Measurements from ENCODE around the gene TRMT2A.
A peak's percentile ranks its signal among the peaks of the same experiment; 100 is the strongest.
"Not testable (repeated sequence)": the region's sequence is repeated elsewhere in the genome, so short reads cannot be mapped to it uniquely, and the experiment has no call there.

TRMT2A gene

GRCh38 chr22:20084547-20085413, 32.2 kb downstream of the TRMT2A start:
- DNase-seq (ENCODE audit: low read depth): no peak

- DNase-seq (ENCODE audit: low read depth): no peak
These were observed 33.0 kb downstream of the TRMT2A start for GRCh38 chr22:20083891-20084546.

- DNase-seq (ENCODE audit: low read depth): no peak
These were observed 33.7 kb downstream of the TRMT2A start for GRCh38 chr22:20083157-20083890.

DNA sequence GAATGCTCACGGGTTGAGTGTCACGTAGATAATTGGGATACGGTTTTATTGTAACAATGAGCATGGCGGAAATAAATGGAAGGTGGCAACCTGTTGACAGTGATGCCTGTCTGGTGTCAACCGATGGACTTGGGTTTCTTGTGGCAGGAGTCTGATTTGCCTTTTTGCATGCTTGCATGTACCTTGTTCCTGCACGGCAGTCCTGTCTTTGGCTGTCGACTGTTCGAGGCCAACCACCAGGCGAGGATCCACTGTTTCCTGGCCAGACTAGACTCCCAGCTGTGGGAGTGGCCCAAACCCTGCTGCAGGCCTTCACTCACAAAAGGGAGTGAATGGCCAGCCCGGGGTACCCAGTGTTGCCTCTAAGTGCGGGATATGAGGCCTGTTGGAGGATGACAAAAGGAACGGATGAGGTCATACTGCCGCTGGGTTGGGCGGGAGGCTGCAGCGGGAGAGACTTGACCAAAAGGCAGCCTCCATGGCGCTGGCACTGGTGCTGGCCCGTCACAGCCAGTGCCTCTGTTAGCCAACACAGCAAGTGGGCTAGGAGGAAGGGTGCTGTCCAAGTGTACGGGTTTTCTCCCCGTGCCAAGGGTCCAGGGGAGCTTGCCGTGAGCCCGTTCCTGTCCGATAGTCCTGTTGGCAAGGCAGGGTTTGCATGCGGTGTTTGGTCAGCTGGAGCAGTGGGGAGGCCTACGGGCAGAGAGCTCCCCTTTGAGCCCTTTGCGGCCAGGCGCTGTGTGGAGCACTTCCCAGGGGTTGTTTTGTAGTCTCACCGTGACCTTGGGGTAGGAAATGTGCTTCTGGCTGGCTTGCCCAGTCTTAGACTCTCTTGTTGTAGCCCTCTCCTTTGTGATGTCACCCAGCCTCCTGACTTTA, 36.0 kb downstream of the TRMT2A start:
- DNase-seq (ENCODE audit: low read depth): no peak

DNA sequence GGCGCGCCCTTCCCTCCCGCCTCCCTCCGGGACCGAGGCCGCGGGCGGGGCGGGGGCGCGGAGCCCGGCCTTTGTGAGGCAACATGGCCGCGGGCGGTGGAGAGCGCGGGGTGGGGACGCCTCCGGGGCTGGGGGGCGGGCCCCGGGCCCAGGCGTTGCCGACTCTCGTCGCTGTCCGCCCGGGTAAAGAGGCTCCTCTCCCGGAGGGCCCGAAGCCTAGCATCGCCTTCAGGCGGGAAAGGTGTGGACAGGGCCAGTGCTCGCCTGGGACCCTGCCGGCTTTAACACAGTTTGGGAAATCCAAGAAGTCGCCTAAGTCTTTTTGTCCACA, 36.6 kb downstream of the TRMT2A start:
- DNase-seq (ENCODE audit: low read depth): no peak

GRCh38 chr22:20079745-20080444, 37.1 kb downstream of the TRMT2A start, which contains the start of gene DGCR8:
Gene DGCR8, plus strand, starts transcription at chr22:20080241. Its CDS starts 5,723 bp downstream, at chr22:20085964.
- peak; percentile 89 for DNase-seq (ENCODE audit: low read depth)

- DNase-seq (ENCODE audit: low read depth): no peak
These were observed 40.3 kb downstream of the TRMT2A start for GRCh38 chr22:20076627-20077172.

GRCh38 chr22:20071524-20071972, 45.5 kb downstream of the TRMT2A start:
- DNase-seq (ENCODE audit: low read depth): no peak

GRCh38 chr22:20069331-20070042, 47.5 kb downstream of the TRMT2A start:
- DNase-seq (ENCODE audit: low read depth): no peak

- DNase-seq (ENCODE audit: low read depth): no peak
These were observed 48.4 kb downstream of the TRMT2A start for GRCh38 chr22:20068640-20069039.

DNA sequence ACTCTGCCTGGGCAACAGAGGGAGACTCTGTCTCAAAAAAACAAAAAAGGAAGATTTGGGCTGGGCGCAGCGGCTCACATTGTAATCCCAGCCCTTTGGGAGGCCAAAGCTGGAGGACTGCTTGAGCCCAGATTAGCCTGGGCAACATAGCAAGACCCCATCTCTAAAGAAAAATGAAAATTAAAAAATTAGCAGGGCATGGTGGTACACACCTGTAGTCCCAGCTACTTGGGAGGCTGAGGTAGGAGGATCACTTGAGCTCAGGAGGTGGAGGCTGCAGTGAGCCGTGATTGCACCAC, 49.7 kb downstream of the TRMT2A start:
- not testable (repeated sequence) for DNase-seq (ENCODE audit: low read depth)

- no peak for DNase-seq (ENCODE audit: low read depth)
These were observed 50.2 kb downstream of the TRMT2A start for GRCh38 chr22:20066617-20067383.

DNA sequence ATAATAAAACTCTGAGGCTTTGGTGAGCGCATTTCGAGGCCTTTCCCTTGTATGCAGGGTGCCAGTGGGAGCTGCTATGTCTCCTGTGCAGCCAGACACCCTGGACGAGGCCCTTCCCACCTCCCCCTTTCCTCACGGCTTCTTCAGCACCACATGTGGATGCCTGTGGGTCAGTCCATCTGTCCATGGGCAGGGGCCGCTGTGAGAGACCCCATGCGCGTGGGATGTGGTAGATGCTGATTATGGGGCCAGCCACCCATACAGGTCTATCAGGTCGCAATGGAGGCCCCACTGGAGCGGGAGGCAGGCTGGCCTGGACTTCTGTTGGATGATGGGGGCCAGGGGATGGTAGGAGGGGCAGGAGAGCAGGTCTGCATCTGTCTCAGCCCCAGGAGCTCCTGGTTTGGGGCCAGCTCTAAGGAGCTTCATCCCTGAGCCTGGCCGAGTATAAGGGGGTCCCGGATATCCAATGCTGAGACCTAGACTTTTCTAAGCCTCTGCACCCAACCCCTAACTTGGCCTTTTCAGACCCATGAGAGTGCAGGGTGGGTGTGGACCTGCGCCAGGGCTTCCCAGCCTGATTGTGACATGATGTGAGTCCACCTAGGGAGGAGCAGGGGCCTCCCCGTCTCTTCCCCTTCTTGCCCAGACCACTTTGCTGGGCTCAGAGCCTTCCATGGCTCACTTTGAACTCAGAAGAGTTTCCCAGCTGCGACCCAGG, 51.0 kb downstream of the TRMT2A start:
- DNase-seq (ENCODE audit: low read depth): no peak

- DNase-seq (ENCODE audit: low read depth): no peak
These were observed 52.3 kb downstream of the TRMT2A start for GRCh38 chr22:20064545-20065262.

GRCh38 chr22:20064140-20064480, 52.9 kb downstream of the TRMT2A start:
- no peak for DNase-seq (ENCODE audit: low read depth)

GRCh38 chr22:20063271-20064139, 53.5 kb downstream of the TRMT2A start:
- no peak for DNase-seq (ENCODE audit: low read depth)

GRCh38 chr22:20062766-20063083, 54.3 kb downstream of the TRMT2A start:
- no peak for DNase-seq (ENCODE audit: low read depth)

Data from fibroblast of the conjunctiva (primary cell).